HCT116 (cell line): ENCODE results near the gene DCD. TPM values are rescaled to one million over a fixed set of nuclear protein-coding genes. Genes with fewer than 3 reads are reported as not detected.

ENCODE experiments used
- ATAC-seq: fragments of 200-7000 bp; cut with Tn5 transposase; 2 replicates; pipeline ENCODE4 v1.9.1; 2020; ENCODE audit warnings: mild to moderate bottlenecking, moderate library complexity
- BruUV-seq: library from RNA; stranded (reverse); fragments of 400-500 nt; replicated peaks from 2 replicates; lab custom pipeline; 2021; lab: Mats Ljungman, UMichigan
- CTCF ChIA-PET: fragments of 300-600 bp; sonication (Branson Sonifier 250); formaldehyde crosslinking; loops from one replicate; lab custom pipeline; 2021; ENCODE audit warnings: antibody characterized with exemption; lab: Charles Lee
- POLR2A ChIA-PET: fragments of 300-600, 350-600 bp; sonication (Branson Sonifier 250); formaldehyde crosslinking; loops from one replicate; lab custom pipeline; 2021; ENCODE audit warnings: antibody characterized with exemption; lab: Charles Lee
- RAD21 ChIA-PET, 2 experiments: fragments of 300-600 bp; sonication (Branson Sonifier 250); formaldehyde crosslinking; loops; one replicate each; lab custom pipeline; 2023; ENCODE audit warnings: low total read pairs in 2 of 2; ENCODE audit not compliant: uncharacterized antibody in 2 of 2, unreplicated experiment in 2 of 2, low non-redundant PET in 1 of 2; lab: Charles Lee
- DNase-seq: peaks from one replicate; pipeline ENCODE4 v3.0.0-alpha.2; 2010; ENCODE audit warnings: low read depth, low spot score
- H2AFZ ChIP-seq: fragments of 200-600 bp; shearing (Covaris generic), sonication (generic); 2 replicates; pipeline ENCODE4 v1.6.1; 2017; ENCODE audit warnings: low read depth, mixed run types, mixed read lengths, antibody characterized with exemption, low read length; ENCODE audit not compliant: poor library complexity, severe bottlenecking
- H3K27ac ChIP-seq: 2 replicates; pipeline ENCODE4 v1.5.1; 2012; ENCODE audit warnings: low read depth, low read length
- H3K27me3 ChIP-seq: fragments of 200-600 bp; sonication (generic); 2 replicates; pipeline ENCODE4 v1.6.1; 2016; ENCODE audit warnings: mixed run types, low read length, mixed read lengths; ENCODE audit not compliant: insufficient read depth
- H3K36me3 ChIP-seq, 2 experiments: fragments of 200-500 bp in 1 of 2; fragments of 200-600 bp in 1 of 2; sonication (Bioruptor generic) in 1 of 2; sonication (generic) in 1 of 2; 2 replicates each; pipeline versions ENCODE4 v1.5.1 to v1.6.1; 2014 to 2016; ENCODE audit warnings: low read length in 2 of 2, inconsistent platforms in 1 of 2, mixed read lengths in 1 of 2, mixed run types in 1 of 2; ENCODE audit not compliant: insufficient read depth in 2 of 2, control insufficient read depth in 1 of 2
- H3K4me1 ChIP-seq, 2 experiments: fragments of 200-600 bp in 1 of 2; sonication (generic) in 1 of 2; 2 replicates each; pipeline versions ENCODE4 v1.5.1 to v1.6.1; 2012 to 2017; ENCODE audit warnings: low read length in 2 of 2, inconsistent platforms in 1 of 2, mild to moderate bottlenecking in 1 of 2, mixed read lengths in 1 of 2, mixed run types in 1 of 2, moderate library complexity in 1 of 2; ENCODE audit not compliant: insufficient read depth in 2 of 2, control insufficient read depth in 1 of 2
- H3K4me2 ChIP-seq: fragments of 200-600 bp; sonication (generic); 2 replicates; pipeline ENCODE4 v1.6.1; 2017; ENCODE audit warnings: mixed run types, low read length, mixed read lengths
- H3K4me3 ChIP-seq, 2 experiments: fragments of 200-600 bp in 1 of 2; sonication (generic) in 1 of 2; replicated peaks in 1 of 2; 2 replicates each; pipeline ENCODE4 v1.5.1; 2011 to 2016; ENCODE audit warnings: low read length in 2 of 2, control low read depth in 1 of 2, low read depth in 1 of 2, mild to moderate bottlenecking in 1 of 2, mixed read lengths in 1 of 2, mixed run types in 1 of 2
- H3K79me2 ChIP-seq: fragments of 200-600 bp; sonication (generic); 2 replicates; pipeline ENCODE4 v1.6.1; 2017; ENCODE audit warnings: mild to moderate bottlenecking, mixed run types, low read length, moderate library complexity, mixed read lengths; ENCODE audit not compliant: insufficient read depth
- H3K9ac ChIP-seq: fragments of 200-600 bp; sonication (generic); 2 replicates; pipeline ENCODE4 v1.6.1; 2016; ENCODE audit warnings: low read length, mixed read lengths
- H3K9me2 ChIP-seq: fragments of 200-600 bp; sonication (generic), shearing (Covaris generic); 2 replicates; pipeline ENCODE4 v1.6.1; 2017; ENCODE audit warnings: mixed run types, mild to moderate bottlenecking, moderate library complexity; ENCODE audit not compliant: insufficient read depth
- H3K9me3 ChIP-seq, 2 experiments: fragments of 200-500 bp in 1 of 2; fragments of 200-600 bp in 1 of 2; sonication (Bioruptor generic) in 1 of 2; sonication (generic) in 1 of 2; 2 replicates each; pipeline ENCODE4 v1.6.1; 2014 to 2017; ENCODE audit warnings: low read length in 2 of 2, mixed read lengths in 2 of 2, inconsistent platforms in 1 of 2, low read depth in 1 of 2, mild to moderate bottlenecking in 1 of 2, mixed run types in 1 of 2, moderate library complexity in 1 of 2; ENCODE audit not compliant: control insufficient read depth in 1 of 2, insufficient read depth in 1 of 2
- H4K20me1 ChIP-seq: fragments of 200-600 bp; sonication (generic), shearing (Covaris generic); 2 replicates; pipeline ENCODE4 v1.6.1; 2017; ENCODE audit warnings: mixed run types, mild to moderate bottlenecking, moderate library complexity; ENCODE audit not compliant: insufficient read depth
- JUND ChIP-seq: IDR thresholded peaks from 2 replicates; pipeline ENCODE4 v1.6.1; 2012
- POLR2AphosphoS5 ChIP-seq: IDR thresholded peaks from 2 replicates; pipeline ENCODE4 v1.6.1; 2011; ENCODE audit warnings: mild to moderate bottlenecking, low read depth, low read length, moderate library complexity
- RAD21 ChIP-seq: IDR thresholded peaks from 2 replicates; pipeline ENCODE4 v1.6.1; 2012; ENCODE audit warnings: low read depth, mild to moderate bottlenecking
- SP1 ChIP-seq: IDR thresholded peaks from 2 replicates; pipeline ENCODE4 v1.6.1; 2012; ENCODE audit warnings: low read depth
- SRF ChIP-seq: IDR thresholded peaks from 2 replicates; pipeline ENCODE4 v1.6.1; 2012; ENCODE audit warnings: low read depth
- TCF7L2 ChIP-seq: IDR thresholded peaks from 2 replicates; pipeline ENCODE4 v1.7.0; 2011; ENCODE audit warnings: borderline replicate concordance, inconsistent platforms; ENCODE audit not compliant: insufficient read depth, insufficient read length; ENCODE audit errors: extremely low read depth
- ZBTB33 ChIP-seq: IDR thresholded peaks from 2 replicates; pipeline ENCODE4 v1.6.1; 2011; ENCODE audit warnings: mild to moderate bottlenecking, low read length, moderate library complexity; ENCODE audit not compliant: insufficient replicate concordance; ENCODE audit errors: extremely low read depth
- ZFX ChIP-seq: fragments of 450-650 bp; IDR thresholded peaks from 2 replicates; pipeline ENCODE4 v1.6.1; 2017
- ZNF274 ChIP-seq: fragments of 200-500 bp; sonication (Bioruptor generic); IDR thresholded peaks from 2 replicates; pipeline ENCODE4 v1.6.1; 2014; ENCODE audit warnings: mild to moderate bottlenecking, low read depth, low read length, inconsistent platforms
- intact Hi-C: fragments of 100-400 bp; cut with micrococcal nuclease; formaldehyde crosslinking; loops from 2 replicates; pipeline ENCODE4 v1.10.0; 2022
- total RNA-seq: library from RNA; stranded (reverse); gene quantifications from one replicate; pipeline ENCODE4 v1.2.1, GENCODE V29; 2021; ENCODE audit not compliant: unreplicated experiment
- TF ChIP-seq, protein P1 (sequence below): IDR thresholded peaks from 2 replicates; pipeline ENCODE4 v1.6.1; 2012; ENCODE audit warnings: low read depth

DCD gene
- total RNA-seq, 1 experiment from 2014 or later: not detected

GRCh38 chr12:54661048-54661447 lies 12.9 kb upstream of the DCD start:
- CTCF ChIA-PET: interaction anchor here (0.7 kb wide), 1 partner anchor 10 kb away, joined by 3 read pairs; no protein-coding TSS in a partner anchor
- no peaks in the 10 kb centered on the region for H3K36me3 ChIP-seq
- RAD21 ChIA-PET: no interaction called here

More at GRCh38 chr12:54661048-54661447, 12.9 kb upstream of the DCD start:
- Histone ChIP-seq H3K27me3 (no peaks in the 10 kb centered on the region), H3K9me2 (no peaks in the 10 kb centered on the region), H3K4me2 (no peak overlapping the region), H3K9ac (no peak overlapping the region), H2AFZ (no peak overlapping the region), H3K4me1 (peaks cover 0 to 4% of the 10 kb centered on the region in 2 experiments; a peak in 2 of 4 replicates), H3K4me3 (no peak overlapping the region), H4K20me1 (no peaks in the 10 kb centered on the region), H3K9me3 (no peaks in the 10 kb centered on the region), H3K27ac (no peak overlapping the region), H3K79me2 (no peaks in the 10 kb centered on the region)
- no TSS peak for BruUV-seq
- ATAC-seq (no peak), DNase-seq (no peak)
- intact Hi-C loops: no loop called here
- POLR2A ChIA-PET: no interaction called here
- TF ChIP-seq JUND (no peak), SRF (no peak), POLR2AphosphoS5 (no peak), ZBTB33 (no peak), SP1 (no peak), ZNF274 (no peak), TCF7L2 (no peak), RAD21 (no peak), ZFX (no peak)
- TF ChIP-seq, protein P1, sequence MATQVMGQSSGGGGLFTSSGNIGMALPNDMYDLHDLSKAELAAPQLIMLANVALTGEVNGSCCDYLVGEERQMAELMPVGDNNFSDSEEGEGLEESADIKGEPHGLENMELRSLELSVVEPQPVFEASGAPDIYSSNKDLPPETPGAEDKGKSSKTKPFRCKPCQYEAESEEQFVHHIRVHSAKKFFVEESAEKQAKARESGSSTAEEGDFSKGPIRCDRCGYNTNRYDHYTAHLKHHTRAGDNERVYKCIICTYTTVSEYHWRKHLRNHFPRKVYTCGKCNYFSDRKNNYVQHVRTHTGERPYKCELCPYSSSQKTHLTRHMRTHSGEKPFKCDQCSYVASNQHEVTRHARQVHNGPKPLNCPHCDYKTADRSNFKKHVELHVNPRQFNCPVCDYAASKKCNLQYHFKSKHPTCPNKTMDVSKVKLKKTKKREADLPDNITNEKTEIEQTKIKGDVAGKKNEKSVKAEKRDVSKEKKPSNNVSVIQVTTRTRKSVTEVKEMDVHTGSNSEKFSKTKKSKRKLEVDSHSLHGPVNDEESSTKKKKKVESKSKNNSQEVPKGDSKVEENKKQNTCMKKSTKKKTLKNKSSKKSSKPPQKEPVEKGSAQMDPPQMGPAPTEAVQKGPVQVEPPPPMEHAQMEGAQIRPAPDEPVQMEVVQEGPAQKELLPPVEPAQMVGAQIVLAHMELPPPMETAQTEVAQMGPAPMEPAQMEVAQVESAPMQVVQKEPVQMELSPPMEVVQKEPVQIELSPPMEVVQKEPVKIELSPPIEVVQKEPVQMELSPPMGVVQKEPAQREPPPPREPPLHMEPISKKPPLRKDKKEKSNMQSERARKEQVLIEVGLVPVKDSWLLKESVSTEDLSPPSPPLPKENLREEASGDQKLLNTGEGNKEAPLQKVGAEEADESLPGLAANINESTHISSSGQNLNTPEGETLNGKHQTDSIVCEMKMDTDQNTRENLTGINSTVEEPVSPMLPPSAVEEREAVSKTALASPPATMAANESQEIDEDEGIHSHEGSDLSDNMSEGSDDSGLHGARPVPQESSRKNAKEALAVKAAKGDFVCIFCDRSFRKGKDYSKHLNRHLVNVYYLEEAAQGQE: no peak
